ENCODE data around the gene CELA2B. TPM values are rescaled to one million over a fixed set of nuclear protein-coding genes. Genes with fewer than 3 reads are reported as not detected.
"Not testable (repeated sequence)": the region's sequence is repeated elsewhere in the genome, so short reads cannot be mapped to it uniquely, and the experiment has no call there.

Gene CELA2B
- total and polyA plus RNA-seq, 8 donors, result 0.63 to 1.7 (median 0.98) TPM; not detected in 1

DNA sequence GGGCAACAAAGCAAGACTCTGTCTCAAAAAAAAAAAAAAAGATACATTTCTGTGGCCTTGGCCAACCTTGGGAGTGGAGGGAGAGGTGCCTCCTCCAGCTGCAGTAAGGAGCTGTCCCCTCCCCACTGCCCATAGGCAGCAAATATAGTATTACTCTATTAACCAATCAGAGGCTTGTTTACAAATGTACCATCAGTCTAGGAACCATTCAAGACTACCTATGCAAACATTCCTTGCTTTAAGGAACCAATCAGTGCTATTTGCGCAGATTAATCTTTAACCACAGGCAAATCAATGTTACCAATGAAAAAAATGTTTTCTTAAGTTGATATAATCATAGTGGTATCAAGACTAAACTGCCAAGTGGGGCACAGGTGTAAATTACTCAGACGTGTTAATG lies 18.3 kb upstream of the CELA2B start:
- TF ChIP-seq CTCF (IDR thresholded peaks at IDR 0.05), result no peak
- no peaks in the 10 kb centered on the region for H3K36me3 ChIP-seq
- intact Hi-C loops (cut with DNase I), result no loop called here
- no peaks in the 10 kb centered on the region for H3K27me3 ChIP-seq
- H3K27ac ChIP-seq, result no peak overlapping the region
- no peak overlapping the region for H3K4me3 ChIP-seq
- H3K4me1 ChIP-seq, result peaks cover 0 to 9% of the 10 kb centered on the region in 2 donors
- H3K9me3 ChIP-seq, result no peaks in the 10 kb centered on the region
- DNase-seq (no peak), ATAC-seq (no peak)

GRCh38 chr1:15458388-15458787 lies 17.5 kb upstream of the CELA2B start:
- H3K4me1 ChIP-seq; H3K9me3 ChIP-seq; H3K27me3 ChIP-seq; intact Hi-C loops (cut with DNase I); H3K36me3 ChIP-seq; ATAC-seq; H3K4me3 ChIP-seq; H3K27ac ChIP-seq; DNase-seq: not testable (repeated sequence)

DNA sequence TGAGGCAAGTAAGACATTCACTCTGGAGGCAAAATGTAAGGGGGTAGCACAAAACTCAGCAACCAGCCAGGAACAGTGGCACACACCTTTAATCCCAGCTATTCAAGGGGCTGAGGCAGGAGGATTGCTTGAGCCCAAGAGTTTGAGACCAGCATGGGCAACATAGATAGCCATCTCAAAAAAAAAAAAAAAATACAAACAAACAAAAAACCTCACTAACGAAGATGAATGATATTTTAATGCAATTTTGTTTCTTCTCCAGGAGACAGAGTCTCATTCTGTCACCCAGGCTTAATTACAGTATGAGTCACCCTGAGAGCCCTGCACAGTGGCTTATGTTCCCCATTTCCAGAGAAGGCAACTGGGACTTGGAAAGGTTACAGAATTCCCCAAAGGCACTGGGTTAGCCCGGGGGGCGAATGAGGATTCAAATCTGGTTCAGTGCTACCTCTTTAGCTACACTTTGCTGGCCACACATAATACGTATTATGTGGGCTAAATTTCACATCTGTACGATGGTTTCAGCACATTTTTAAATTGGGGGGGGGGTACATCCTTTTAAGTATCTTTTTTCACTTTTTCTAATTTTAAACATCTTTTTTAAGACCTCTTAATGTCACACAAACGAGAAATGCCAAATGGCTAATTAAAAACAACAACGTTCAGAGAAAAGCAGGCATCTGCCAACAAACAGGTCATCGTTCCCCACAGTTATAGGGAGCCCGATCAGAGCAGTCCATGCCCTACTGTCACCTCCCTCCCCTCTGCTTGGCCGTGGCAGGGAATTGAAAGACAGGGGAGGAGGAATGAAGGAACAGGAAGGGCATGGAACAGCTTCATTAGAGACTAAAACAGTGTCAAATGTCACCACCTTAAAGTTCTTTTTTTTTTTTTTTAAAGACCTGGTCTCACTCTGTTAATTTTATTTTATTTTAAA lies 15.9 kb upstream of the CELA2B start:
- Histone ChIP-seq H3K4me1 (peaks cover 0 to 9% of the 10 kb centered on the region in 2 donors), H3K27ac (no peak overlapping the region), H3K36me3 (no peaks in the 10 kb centered on the region), H3K9me3 (no peaks in the 10 kb centered on the region), H3K4me3 (no peak overlapping the region), H3K27me3 (no peaks in the 10 kb centered on the region)
- intact Hi-C loops (cut with DNase I), result no loop called here
- no peak for TF ChIP-seq CTCF (IDR thresholded peaks at IDR 0.05)
- no peak for DNase-seq
- ATAC-seq, result peak; percentile 38

GRCh38 chr1:15460708-15461095 lies 15.2 kb upstream of the CELA2B start:
- Histone ChIP-seq H3K27ac (no peak overlapping the region), H3K9me3 (no peaks in the 10 kb centered on the region), H3K36me3 (no peaks in the 10 kb centered on the region), H3K4me1 (peaks cover 0 to 9% of the 10 kb centered on the region in 2 donors), H3K4me3 (no peak overlapping the region), H3K27me3 (no peaks in the 10 kb centered on the region)
- ATAC-seq, result no peak
- no peak for TF ChIP-seq CTCF (IDR thresholded peaks at IDR 0.05)
- no peak for DNase-seq
- intact Hi-C loops (cut with DNase I), result no loop called here

DNA sequence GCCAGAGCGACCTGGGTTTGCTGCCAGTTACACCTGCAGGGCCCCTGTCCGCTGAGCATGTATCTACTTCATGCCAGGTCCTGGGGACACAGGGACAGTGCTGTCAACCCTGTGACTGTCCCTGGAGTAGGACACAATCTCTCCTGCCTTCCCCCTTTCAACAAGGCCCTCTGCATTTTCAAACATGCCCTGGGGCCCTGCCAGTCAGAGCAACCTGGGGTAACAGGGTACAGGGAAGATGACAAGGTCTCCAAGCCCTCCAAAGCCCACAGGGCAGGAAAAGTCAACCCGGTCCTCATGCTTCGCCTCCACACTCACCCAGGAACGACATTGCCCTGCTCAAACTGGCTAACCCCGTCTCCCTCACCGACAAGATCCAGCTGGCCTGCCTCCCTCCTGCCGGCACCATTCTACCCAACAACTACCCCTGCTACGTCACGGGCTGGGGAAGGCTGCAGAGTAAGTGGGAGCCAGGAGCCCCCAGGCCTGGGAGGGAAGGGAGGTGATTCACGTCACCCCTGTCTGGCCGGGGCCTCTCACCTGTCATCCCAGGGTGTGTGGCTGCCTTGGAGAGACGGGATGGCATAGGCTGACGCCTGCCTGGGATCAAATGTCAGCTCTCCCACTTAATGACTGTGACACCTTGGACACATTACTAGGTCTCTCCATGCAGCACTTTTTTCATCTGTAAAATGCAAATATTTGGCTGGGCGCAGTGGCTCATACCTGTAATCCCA lies 12.7 kb upstream of the CELA2B start:
- H3K4me3 ChIP-seq; H3K27ac ChIP-seq; H3K36me3 ChIP-seq; H3K27me3 ChIP-seq; H3K9me3 ChIP-seq; H3K4me1 ChIP-seq; intact Hi-C loops (cut with DNase I): not testable (repeated sequence)
- DNase-seq (peak in 1 of 4 donors; percentile 37), ATAC-seq (peak; percentile 25)

DNA sequence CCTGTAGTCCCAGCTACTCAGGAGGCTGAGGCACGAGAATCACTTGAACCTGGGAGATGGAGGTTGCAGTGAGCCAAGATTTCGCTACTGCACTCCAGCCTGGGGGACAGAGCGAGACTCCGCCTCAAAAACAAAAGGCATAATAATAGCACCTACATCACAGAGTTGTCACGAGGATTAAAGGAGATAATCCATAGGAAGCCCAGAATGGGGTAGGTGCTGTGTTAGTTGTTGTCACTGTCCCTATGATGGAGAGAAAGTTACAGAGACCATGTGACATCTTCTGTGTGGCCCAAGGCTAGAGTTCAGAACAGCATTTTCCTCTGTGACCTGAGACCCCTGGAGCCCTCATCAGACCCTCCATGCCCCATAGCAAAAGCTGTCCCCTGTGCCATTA lies 12.0 kb upstream of the CELA2B start:
- H3K4me1 ChIP-seq; DNase-seq; intact Hi-C loops (cut with DNase I); H3K36me3 ChIP-seq; H3K9me3 ChIP-seq; ATAC-seq; H3K27ac ChIP-seq; H3K4me3 ChIP-seq; H3K27me3 ChIP-seq: not testable (repeated sequence)
